ENCODE results near the gene WDR73. TPM values are rescaled to one million over a fixed set of nuclear protein-coding genes. Genes with fewer than 3 reads are reported as not detected.

Gene WDR73
- total and polyA plus RNA-seq, 9 of the 15 experiments (the other 6 are each of a cell fraction or from before 2014, with no cell fraction given), result 9.2 to 25.4 (median 21.7) TPM

GRCh38 chr15:84668221-84668982, 14.3 kb upstream of the WDR73 start (continued):
- TF ChIP-seq CHD7 (IDR thresholded peaks at IDR 0.05; ENCODE audit: low read depth, low read length), result no peak
- TF ChIP-seq ZZZ3 (IDR thresholded peaks at IDR 0.05), result no peak
- no peak for TF ChIP-seq RBM14 (IDR thresholded peaks at IDR 0.05; ENCODE audit: borderline replicate concordance, insufficient read depth, low read depth, low read length)
- no peak for TF ChIP-seq ZNF23 (CRISPR knock-in tag; IDR thresholded peaks at IDR 0.05)
- TF ChIP-seq SP2 (IDR thresholded peaks at IDR 0.05; ENCODE audit: extremely low read depth, low read depth, low read length, poor library complexity, severe bottlenecking), result no peak
- no peak for TF ChIP-seq SIN3A (IDR thresholded peaks at IDR 0.05; ENCODE audit: borderline replicate concordance in 2 of 2, control insufficient read depth in 1 of 2, low read depth in 2 of 2, low read length in 2 of 2)
- TF ChIP-seq NONO (IDR thresholded peaks at IDR 0.05; ENCODE audit: low read depth in 2 of 2, low read length in 1 of 2), result no peak
- TF ChIP-seq, protein P1, sequence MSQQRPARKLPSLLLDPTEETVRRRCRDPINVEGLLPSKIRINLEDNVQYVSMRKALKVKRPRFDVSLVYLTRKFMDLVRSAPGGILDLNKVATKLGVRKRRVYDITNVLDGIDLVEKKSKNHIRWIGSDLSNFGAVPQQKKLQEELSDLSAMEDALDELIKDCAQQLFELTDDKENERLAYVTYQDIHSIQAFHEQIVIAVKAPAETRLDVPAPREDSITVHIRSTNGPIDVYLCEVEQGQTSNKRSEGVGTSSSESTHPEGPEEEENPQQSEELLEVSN (IDR thresholded peaks at IDR 0.05; ENCODE audit: borderline replicate concordance in 1 of 2, extremely low read depth in 1 of 2, insufficient read depth in 1 of 2, insufficient read length in 1 of 2, low read depth in 1 of 2, low read length in 1 of 2, poor library complexity in 1 of 2, severe bottlenecking in 1 of 2), result no peak
- TF ChIP-seq PHB2 (IDR thresholded peaks at IDR 0.05; ENCODE audit: low read depth), result no peak
- TF ChIP-seq NFYB (IDR thresholded peaks at IDR 0.05; ENCODE audit: extremely low read depth, insufficient read length), result no peak
- no peak for TF ChIP-seq ZKSCAN3 (CRISPR knock-in tag; IDR thresholded peaks at IDR 0.05)
- TF ChIP-seq ZFP30 (CRISPR knock-in tag; IDR thresholded peaks at IDR 0.05; ENCODE audit: borderline replicate concordance), result no peak
- no peak for TF ChIP-seq NR2C1 (IDR thresholded peaks at IDR 0.05)
- TF ChIP-seq NR2C1 (tag; IDR thresholded peaks at IDR 0.05), result no peak
- no peak for TF ChIP-seq TSC22D4 (tag; IDR thresholded peaks at IDR 0.05)
